Hepatocyte (in vitro differentiated cells): ENCODE data around the gene MINDY3. TPM values are rescaled to one million over a fixed set of nuclear protein-coding genes. Genes with fewer than 3 reads are reported as not detected.
A peak's percentile ranks its signal among the peaks of the same experiment; 100 is the strongest.
"Not testable (repeated sequence)": the region's sequence is repeated elsewhere in the genome, so short reads cannot be mapped to it uniquely, and the experiment has no call there.

ENCODE experiments used
- DNase-seq: peaks from one replicate; pipeline ENCODE4 v3.0.0-alpha.2; 2016; ENCODE audit warnings: low spot score
- H2AFZ ChIP-seq: fragments of 200-600 bp; sonication (generic); 2 replicates; pipeline ENCODE4 v1.6.0; 2016; ENCODE audit warnings: antibody characterized with exemption, mild to moderate bottlenecking
- H3K27ac ChIP-seq: fragments of 200-600 bp; sonication (generic); 2 replicates; pipeline ENCODE4 v1.5.1; 2016; ENCODE audit warnings: mild to moderate bottlenecking
- H3K27me3 ChIP-seq: fragments of 200-600 bp; sonication (generic); 2 replicates; pipeline ENCODE4 v1.6.1; 2016
- H3K36me3 ChIP-seq: fragments of 200-600 bp; sonication (generic); replicated peaks from 2 replicates; pipeline ENCODE4 v1.5.1; 2016; ENCODE audit warnings: low read depth; ENCODE audit not compliant: insufficient read depth
- H3K4me1 ChIP-seq: fragments of 200-600 bp; sonication (generic); 2 replicates; pipeline ENCODE4 v1.5.1; 2016; ENCODE audit warnings: mild to moderate bottlenecking, moderate library complexity; ENCODE audit not compliant: insufficient read depth
- H3K4me2 ChIP-seq: fragments of 200-600 bp; sonication (generic); 2 replicates; pipeline ENCODE4 v1.6.0; 2016
- H3K4me3 ChIP-seq: fragments of 200-600 bp; sonication (generic); 2 replicates; pipeline ENCODE4 v1.5.1; 2016; ENCODE audit warnings: mild to moderate bottlenecking
- H3K79me2 ChIP-seq: fragments of 200-600 bp; sonication (generic); 2 replicates; pipeline ENCODE4 v1.6.0; 2017; ENCODE audit warnings: mild to moderate bottlenecking
- H3K9me2 ChIP-seq: fragments of 200-600 bp; sonication (generic); replicated peaks from 2 replicates; pipeline ENCODE4 v1.6.0; 2017; ENCODE audit warnings: mild to moderate bottlenecking; ENCODE audit not compliant: insufficient read depth
- H3K9me3 ChIP-seq: fragments of 200-600 bp; sonication (generic); 2 replicates; pipeline ENCODE4 v1.5.1; 2016; ENCODE audit warnings: low read depth, mild to moderate bottlenecking
- H4K20me1 ChIP-seq: fragments of 200-600 bp; sonication (generic); 2 replicates; pipeline ENCODE4 v1.6.0; 2016; ENCODE audit warnings: mild to moderate bottlenecking; ENCODE audit not compliant: insufficient read depth, poor library complexity, severe bottlenecking
- CTCF ChIP-seq: fragments of 200-600 bp; sonication (generic); IDR thresholded peaks from 2 replicates; pipeline ENCODE4 v1.5.1; 2016; ENCODE audit warnings: antibody characterized with exemption, mild to moderate bottlenecking; ENCODE audit not compliant: poor library complexity
- EZH2 ChIP-seq: fragments of 200-600 bp; sonication (generic); IDR thresholded peaks from 2 replicates; pipeline ENCODE4 v1.6.1; 2016; ENCODE audit warnings: antibody characterized with exemption, mild to moderate bottlenecking, borderline replicate concordance
- EZH2phosphoT487 ChIP-seq: fragments of 200-600 bp; sonication (generic); IDR thresholded peaks from one replicate; pipeline ENCODE4 v1.6.1; 2018; ENCODE audit warnings: antibody characterized with exemption, mild to moderate bottlenecking, low read depth, moderate library complexity; ENCODE audit not compliant: unreplicated experiment, severe bottlenecking
- WGBS: methylation state at CpG from one replicate; pipeline ENCODE4 v1.1.6; 2016; ENCODE audit warnings: low lambda C conversion rate; ENCODE audit errors: missing lambda C conversion rate; 5-methylcytosine and 5-hydroxymethylcytosine counted together
- polyA plus RNA-seq: library from polyadenylated mRNA; unstranded; fragments of >200 nt; fragmentation: Nextera tagmentation; extraction: Ambion mirVana; gene quantifications from 2 replicates; pipeline ENCODE4 v1.2.1, GENCODE V29; 2016
- total RNA-seq: library from RNA; depleted of rRNA; stranded (reverse); fragments of >200 nt; gene quantifications from 2 replicates; pipeline ENCODE4 v1.2.3, GENCODE V29; 2014

Gene MINDY3
- total and polyA plus RNA-seq, 2 experiments from 2014 or later: 16.5 to 37.6 TPM

- 28% methylated on average over 1 of the region's 1 CpG for WGBS
- no peaks in the 10 kb centered on the region for H3K27me3 ChIP-seq
- no peak overlapping the region for H3K4me3 ChIP-seq
- H3K4me2 ChIP-seq: no peak overlapping the region
- no peak overlapping the region for H2AFZ ChIP-seq
- H3K9me2 ChIP-seq: no peaks in the 10 kb centered on the region
- no peaks in the 10 kb centered on the region for H3K79me2 ChIP-seq
- H3K27ac ChIP-seq: no peak overlapping the region
- H3K9me3 ChIP-seq: no peaks in the 10 kb centered on the region
- H3K4me1 ChIP-seq: no peaks in the 10 kb centered on the region
- no peak for TF ChIP-seq EZH2
- no peak for TF ChIP-seq EZH2phosphoT487
- TF ChIP-seq CTCF: no peak
- no peak for DNase-seq
- H3K36me3 ChIP-seq: no peaks in the 10 kb centered on the region
- H4K20me1 ChIP-seq: no peaks in the 10 kb centered on the region
Measured at GRCh38 chr10:15879663-15880062, 19.4 kb upstream of the MINDY3 start.

- no peaks in the 10 kb centered on the region for H4K20me1 ChIP-seq
- peak; percentile 26 for DNase-seq
- H3K4me2 ChIP-seq: no peak overlapping the region
Measured at GRCh38 chr10:15879058-15879457, 18.8 kb upstream of the MINDY3 start.

GRCh38 chr10:15877836-15878576, 17.7 kb upstream of the MINDY3 start:
- no peaks in the 10 kb centered on the region for H3K27me3 ChIP-seq
- 67% methylated on average over 14 of the region's 14 CpGs for WGBS
- H3K9me3 ChIP-seq: no peaks in the 10 kb centered on the region
- no peak for DNase-seq
- no peak overlapping the region for H2AFZ ChIP-seq
- no peaks in the 10 kb centered on the region for H3K4me1 ChIP-seq
- H3K9me2 ChIP-seq: no peaks in the 10 kb centered on the region
- no peaks in the 10 kb centered on the region for H3K36me3 ChIP-seq
- H3K27ac ChIP-seq: no peak overlapping the region
- H3K79me2 ChIP-seq: no peaks in the 10 kb centered on the region
- H4K20me1 ChIP-seq: no peaks in the 10 kb centered on the region
- no peak overlapping the region for H3K4me3 ChIP-seq
- no peak overlapping the region for H3K4me2 ChIP-seq
- TF ChIP-seq EZH2 (no peak), CTCF (no peak), EZH2phosphoT487 (no peak)

More at GRCh38 chr10:15879058-15879457, 18.8 kb upstream of the MINDY3 start:
- H3K4me1 ChIP-seq: no peaks in the 10 kb centered on the region
- H3K4me3 ChIP-seq: no peak overlapping the region
- no peak overlapping the region for H2AFZ ChIP-seq
- no peaks in the 10 kb centered on the region for H3K79me2 ChIP-seq
- H3K27ac ChIP-seq: no peak overlapping the region
- H3K36me3 ChIP-seq: no peaks in the 10 kb centered on the region
- TF ChIP-seq EZH2phosphoT487 (no peak), CTCF (peak; percentile 82)
- H3K9me3 ChIP-seq: no peaks in the 10 kb centered on the region
- H3K27me3 ChIP-seq: no peaks in the 10 kb centered on the region
- WGBS: 45% methylated on average over 2 of the region's 2 CpGs
- no peaks in the 10 kb centered on the region for H3K9me2 ChIP-seq

GRCh38 chr10:15876274-15876673, 16.0 kb upstream of the MINDY3 start:
- not testable (repeated sequence) for H3K4me1 ChIP-seq, H4K20me1 ChIP-seq, H3K36me3 ChIP-seq, H3K27ac ChIP-seq, H3K27me3 ChIP-seq, H2AFZ ChIP-seq, H3K4me2 ChIP-seq, DNase-seq, H3K9me3 ChIP-seq, H3K9me2 ChIP-seq, H3K4me3 ChIP-seq, H3K79me2 ChIP-seq
- 81% methylated on average over 4 of the region's 4 CpGs for WGBS

GRCh38 chr10:15872645-15873044, 12.3 kb upstream of the MINDY3 start:
- H3K27me3 ChIP-seq: peaks cover 26% of the 10 kb centered on the region
- WGBS: 96% methylated on average over 4 of the region's 4 CpGs

More at GRCh38 chr10:15872645-15873044, 12.3 kb upstream of the MINDY3 start:
- H3K79me2 ChIP-seq, H3K36me3 ChIP-seq, H2AFZ ChIP-seq, H3K4me2 ChIP-seq, H4K20me1 ChIP-seq, H3K9me3 ChIP-seq, H3K4me3 ChIP-seq, DNase-seq, H3K4me1 ChIP-seq, H3K9me2 ChIP-seq, H3K27ac ChIP-seq: not testable (repeated sequence)
